HUES64 (cell line): ENCODE measurements around the gene TRH.

Source experiments
- H3K27ac ChIP-seq: 2 replicates; pipeline ENCODE4 v1.7.0; 2013; ENCODE audit warnings: low read depth, low read length, inconsistent platforms
- H3K27me3 ChIP-seq: 2 replicates; pipeline ENCODE4 v1.6.1; 2013; ENCODE audit warnings: mild to moderate bottlenecking, low read length; ENCODE audit not compliant: insufficient read depth
- H3K36me3 ChIP-seq: 2 replicates; pipeline ENCODE4 v1.6.1; 2013; ENCODE audit warnings: mild to moderate bottlenecking, low read length; ENCODE audit not compliant: insufficient read depth
- H3K4me1 ChIP-seq: 2 replicates; pipeline ENCODE4 v1.6.1; 2013; ENCODE audit warnings: mild to moderate bottlenecking, low read length, moderate library complexity; ENCODE audit not compliant: insufficient read depth
- H3K4me3 ChIP-seq: 2 replicates; pipeline ENCODE4 v1.5.1; 2013; ENCODE audit warnings: mild to moderate bottlenecking, low read length, moderate library complexity
- H3K9ac ChIP-seq: 2 replicates; pipeline ENCODE4 v1.6.1; 2013; ENCODE audit warnings: mild to moderate bottlenecking, low read depth, low read length
- H3K9me3 ChIP-seq: 2 replicates; pipeline ENCODE4 v1.6.1; 2013; ENCODE audit warnings: low read depth, low read length; ENCODE audit not compliant: insufficient read depth
- WGBS: fragments of 150-250, 120-280 bp; methylation state at CpG from one replicate; pipeline ENCODE4 v1.1.7; 2013; ENCODE audit warnings: missing lambda C conversion rate; 5-methylcytosine and 5-hydroxymethylcytosine counted together

Gene TRH

GRCh38 chr3:129944709-129945108 is 29.8 kb upstream of the TRH start:
- H3K4me3 ChIP-seq, result no peak overlapping the region
- no peaks in the 10 kb centered on the region for H3K36me3 ChIP-seq
- H3K9ac ChIP-seq, result no peak overlapping the region
- no peaks in the 10 kb centered on the region for H3K9me3 ChIP-seq
- no peak overlapping the region for H3K27ac ChIP-seq
- H3K4me1 ChIP-seq, result no peaks in the 10 kb centered on the region
- H3K27me3 ChIP-seq, result no peaks in the 10 kb centered on the region; the same call in 1 of the 2 replicates
- WGBS, result 94% methylated on average over 6 of the region's 7 CpGs

- H3K9me3 ChIP-seq, result no peaks in the 10 kb centered on the region
- H3K4me1 ChIP-seq, result no peaks in the 10 kb centered on the region
- no peak overlapping the region for H3K4me3 ChIP-seq
- no peak overlapping the region for H3K27ac ChIP-seq
- no peaks in the 10 kb centered on the region for H3K27me3 ChIP-seq
- WGBS, result 80% methylated on average over 8 of the region's 8 CpGs
- H3K9ac ChIP-seq, result no peak overlapping the region
- H3K36me3 ChIP-seq, result no peaks in the 10 kb centered on the region
Observed at GRCh38 chr3:129947538-129948240, 26.8 kb upstream of the TRH start.

- H3K27ac ChIP-seq, result no peak overlapping the region
- no peak overlapping the region for H3K9ac ChIP-seq
- no peak overlapping the region for H3K4me3 ChIP-seq
- H3K27me3 ChIP-seq, result no peaks in the 10 kb centered on the region
- H3K9me3 ChIP-seq, result no peaks in the 10 kb centered on the region
- H3K36me3 ChIP-seq, result no peaks in the 10 kb centered on the region
- no peaks in the 10 kb centered on the region for H3K4me1 ChIP-seq
- WGBS, result 95% methylated on average over 7 of the region's 7 CpGs
Observed at GRCh38 chr3:129950318-129951046, 24.0 kb upstream of the TRH start.

GRCh38 chr3:129952556-129953355 is 21.8 kb upstream of the TRH start:
- H3K27ac ChIP-seq, result no peak overlapping the region
- no peak overlapping the region for H3K4me3 ChIP-seq
- H3K9me3 ChIP-seq, result no peaks in the 10 kb centered on the region
- H3K36me3 ChIP-seq, result no peaks in the 10 kb centered on the region
- H3K9ac ChIP-seq, result no peak overlapping the region
- WGBS, result 81% methylated on average over 5 of the region's 6 CpGs
- H3K27me3 ChIP-seq, result peaks cover 3% of the 10 kb centered on the region; the same call in 1 of the 2 replicates
- H3K4me1 ChIP-seq, result no peaks in the 10 kb centered on the region

GRCh38 chr3:129953621-129954020 is 20.9 kb upstream of the TRH start:
- no peak overlapping the region for H3K9ac ChIP-seq
- no peaks in the 10 kb centered on the region for H3K36me3 ChIP-seq
- no peaks in the 10 kb centered on the region for H3K9me3 ChIP-seq
- no peak overlapping the region for H3K27ac ChIP-seq
- no peaks in the 10 kb centered on the region for H3K4me1 ChIP-seq
- 67% methylated on average over 5 of the region's 5 CpGs for WGBS
- H3K27me3 ChIP-seq, result peaks cover 7% of the 10 kb centered on the region; the same call in 1 of the 2 replicates
- H3K4me3 ChIP-seq, result no peak overlapping the region

GRCh38 chr3:129954514-129954913 is 20.0 kb upstream of the TRH start:
- no peaks in the 10 kb centered on the region for H3K9me3 ChIP-seq
- no peaks in the 10 kb centered on the region for H3K4me1 ChIP-seq
- WGBS, result 46% methylated on average over 2 of the region's 2 CpGs
- peaks cover 7% of the 10 kb centered on the region; the same call in 1 of the 2 replicates for H3K27me3 ChIP-seq
- H3K9ac ChIP-seq, result no peak overlapping the region
- H3K36me3 ChIP-seq, result no peaks in the 10 kb centered on the region
- no peak overlapping the region for H3K4me3 ChIP-seq
- H3K27ac ChIP-seq, result no peak overlapping the region

- Histone ChIP-seq H3K27ac (no peak overlapping the region), H3K27me3 (peaks cover 7% of the 10 kb centered on the region), H3K9me3 (no peaks in the 10 kb centered on the region), H3K36me3 (no peaks in the 10 kb centered on the region), H3K4me3 (no peak overlapping the region), H3K9ac (no peak overlapping the region), H3K4me1 (no peaks in the 10 kb centered on the region)
Observed at GRCh38 chr3:129956936-129957335, 17.6 kb upstream of the TRH start.

- H3K9me3 ChIP-seq, result no peaks in the 10 kb centered on the region
- H3K9ac ChIP-seq, result no peak overlapping the region
- H3K27me3 ChIP-seq, result peaks cover 7% of the 10 kb centered on the region
- WGBS, result 72% methylated on average over 6 of the region's 6 CpGs
- no peaks in the 10 kb centered on the region for H3K36me3 ChIP-seq
- H3K27ac ChIP-seq, result no peak overlapping the region
- no peak overlapping the region for H3K4me3 ChIP-seq
- H3K4me1 ChIP-seq, result no peaks in the 10 kb centered on the region
Observed at GRCh38 chr3:129958755-129959154, 15.8 kb upstream of the TRH start.

GRCh38 chr3:129961141-129961541 is 13.4 kb upstream of the TRH start:
- Histone ChIP-seq H3K27me3 (peaks cover 18% of the 10 kb centered on the region), H3K9me3 (no peaks in the 10 kb centered on the region), H3K4me1 (no peaks in the 10 kb centered on the region), H3K4me3 (no peak overlapping the region), H3K9ac (no peak overlapping the region), H3K27ac (no peak overlapping the region), H3K36me3 (no peaks in the 10 kb centered on the region)
- WGBS, result 73% methylated on average over 5 of the region's 5 CpGs

- 89% methylated on average over 3 of the region's 3 CpGs for WGBS
Observed at GRCh38 chr3:129962600-129962999, 11.9 kb upstream of the TRH start.

GRCh38 chr3:129965937-129966336 is 8.6 kb upstream of the TRH start:
- Histone ChIP-seq H3K27ac (no peak overlapping the region), H3K4me1 (0 out of 2 replicates have a peak, but pooled peaks cover 3% of the 10 kb centered on the region), H3K36me3 (no peaks in the 10 kb centered on the region), H3K9ac (no peak overlapping the region), H3K4me3 (no peak overlapping the region), H3K9me3 (no peaks in the 10 kb centered on the region), H3K27me3 (peaks cover 60% of the 10 kb centered on the region)
- 82% methylated on average over 2 of the region's 2 CpGs for WGBS

More at GRCh38 chr3:129962600-129962999, 11.9 kb upstream of the TRH start:
- H3K9ac ChIP-seq, result no peak overlapping the region
- H3K27ac ChIP-seq, result no peak overlapping the region
- no peaks in the 10 kb centered on the region for H3K4me1 ChIP-seq
- no peak overlapping the region for H3K4me3 ChIP-seq
- no peaks in the 10 kb centered on the region for H3K9me3 ChIP-seq
- no peaks in the 10 kb centered on the region for H3K36me3 ChIP-seq
- H3K27me3 ChIP-seq, result peaks cover 30% of the 10 kb centered on the region
